Activated CD4-positive, alpha-beta T cell treated with anti-CD3 and anti-CD28 coated beads, Interleukin-2, amount 50 U/mL, for 16 hours (primary cell): Measurements from ENCODE around the gene GPR62.

Source experiments
- DNase-seq: peaks from one replicate; pipeline ENCODE4 v3.0.0-alpha.2; 2020

Gene GPR62

GRCh38 chr3:51994530-51994929 is 39.3 kb downstream of the GPR62 start:
- no peak for DNase-seq

- peak; percentile 96 for DNase-seq
Observed at GRCh38 chr3:51995346-51996163, 40.4 kb downstream of the GPR62 start, which contains the start of gene RPL29. Gene RPL29 (minus strand): TSS chr3:51995895. CDS start chr3:51995461, 434 bp downstream.

- DNase-seq, result no peak
Observed at GRCh38 chr3:51997172-51997571, 42.0 kb downstream of the GPR62 start.

DNA sequence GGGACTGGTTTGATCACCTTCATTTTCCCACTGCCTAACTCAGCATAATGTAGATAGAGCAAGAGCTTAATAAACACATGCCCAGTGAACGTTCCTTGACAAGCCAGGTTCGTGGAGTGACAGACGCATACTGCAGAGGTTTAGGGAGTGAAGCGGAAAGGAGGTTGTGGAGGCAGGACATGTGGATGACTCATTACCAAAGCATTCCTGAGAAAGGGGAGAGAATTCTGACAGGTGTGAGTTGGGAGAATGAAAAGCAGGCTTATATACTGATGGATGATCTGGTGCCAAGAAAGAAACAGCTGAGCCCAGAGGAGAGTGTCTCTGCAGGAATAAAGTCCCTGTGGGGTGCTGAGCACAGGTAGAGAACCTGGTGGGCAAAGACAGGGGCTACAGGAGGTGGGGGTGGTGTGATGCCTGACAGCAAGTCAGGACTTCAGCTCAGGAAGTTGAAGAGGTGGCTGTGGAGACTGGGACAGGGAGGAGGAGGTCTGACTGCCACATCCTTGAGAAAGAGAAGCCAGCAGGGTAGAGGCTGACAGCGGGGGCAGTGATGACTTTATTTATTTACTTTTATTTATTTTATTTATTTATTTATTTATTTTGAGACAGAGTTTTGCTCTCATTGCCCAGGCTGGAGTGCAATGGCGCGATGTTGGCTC is 42.9 kb downstream of the GPR62 start:
- DNase-seq, result no peak

GRCh38 chr3:51998774-51999173 is 43.6 kb downstream of the GPR62 start:
- DNase-seq, result no peak

- DNase-seq, result no peak
Observed at GRCh38 chr3:51999846-52000245, 44.7 kb downstream of the GPR62 start.

DNA sequence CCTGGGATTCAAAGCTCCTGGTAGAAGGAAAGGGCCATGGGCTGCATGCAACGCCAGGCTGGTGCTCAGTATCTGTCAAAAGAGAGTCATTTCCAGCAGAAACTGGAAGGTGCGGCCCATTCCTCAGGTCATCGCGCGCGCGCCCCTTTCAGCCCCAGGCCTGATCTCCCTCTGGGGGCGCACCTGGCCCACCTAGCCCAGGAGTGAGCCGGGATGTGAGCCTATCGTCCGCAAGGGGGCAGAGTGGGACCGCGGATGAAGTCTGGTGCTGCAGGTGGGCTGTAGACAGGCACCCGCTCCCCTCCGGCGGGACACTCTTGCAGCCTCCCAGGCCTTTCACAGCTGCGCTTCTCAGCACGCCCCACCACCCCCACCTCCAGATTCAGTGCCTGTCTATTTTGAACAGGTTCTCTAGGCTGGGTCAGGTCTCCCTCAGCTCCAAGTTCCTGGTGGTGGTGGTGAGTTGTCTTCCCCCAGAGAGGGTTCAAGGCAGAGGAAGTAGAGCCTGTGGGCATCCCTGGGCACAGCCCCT is 46.3 kb downstream of the GPR62 start:
- DNase-seq, result peak; percentile 80

DNA sequence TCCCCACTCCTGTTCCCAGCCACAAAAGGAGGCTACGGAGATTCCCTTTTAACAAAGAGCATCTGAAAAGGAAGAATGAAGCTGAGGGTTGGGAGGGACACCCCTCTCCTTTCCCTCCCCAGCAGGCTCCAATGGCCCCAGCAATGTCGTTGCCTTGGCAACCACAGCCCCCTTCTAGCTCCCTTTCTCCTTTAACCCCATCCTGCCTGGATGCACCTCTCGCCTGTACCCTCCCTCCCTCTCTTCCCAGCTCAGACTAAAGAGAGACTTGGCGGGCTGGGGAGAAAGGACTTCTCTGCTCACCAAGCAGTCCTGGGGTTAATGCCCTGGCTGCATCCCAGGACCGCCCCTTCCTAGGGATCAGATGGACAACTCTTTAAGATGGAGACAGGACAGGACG is 47.6 kb downstream of the GPR62 start:
- no peak for DNase-seq

DNA sequence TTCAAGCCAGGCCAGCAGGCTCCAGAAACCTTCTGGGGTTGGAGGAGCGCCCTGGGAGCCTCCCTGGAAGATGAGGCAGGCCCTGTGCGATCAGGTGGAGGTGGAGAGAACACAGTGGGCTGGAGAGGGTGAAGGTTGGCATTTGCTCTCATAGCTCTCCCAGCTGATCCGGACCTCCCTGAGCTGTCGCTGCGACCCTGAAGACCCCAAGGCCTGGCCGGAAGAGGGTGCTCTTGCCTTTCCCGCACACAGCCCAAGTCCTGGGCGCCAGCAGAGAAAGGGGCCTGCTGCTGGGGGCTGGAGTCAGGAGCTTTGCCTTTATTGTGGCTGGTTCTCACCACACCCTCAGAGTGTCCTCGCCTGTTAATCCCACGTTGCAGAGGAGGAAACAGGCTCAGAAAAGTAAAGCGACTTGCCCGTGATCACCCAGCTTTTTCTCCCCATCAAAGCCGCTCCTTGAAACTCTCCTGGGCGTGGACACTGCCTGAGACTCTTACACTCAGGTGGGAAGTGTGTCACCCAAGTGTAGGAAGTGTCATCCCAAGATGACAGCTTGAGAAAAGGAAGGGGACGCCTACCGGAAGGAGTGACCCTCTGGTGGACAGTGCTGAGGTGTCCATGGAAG is 49.1 kb downstream of the GPR62 start:
- no peak for DNase-seq

GRCh38 chr3:52004906-52005395 is 49.8 kb downstream of the GPR62 start:
- no peak for DNase-seq

- DNase-seq, result no peak
Observed at GRCh38 chr3:52005571-52005986, 50.4 kb downstream of the GPR62 start.

- no peak for DNase-seq
Observed at GRCh38 chr3:52006017-52006819, 51.0 kb downstream of the GPR62 start.

DNA sequence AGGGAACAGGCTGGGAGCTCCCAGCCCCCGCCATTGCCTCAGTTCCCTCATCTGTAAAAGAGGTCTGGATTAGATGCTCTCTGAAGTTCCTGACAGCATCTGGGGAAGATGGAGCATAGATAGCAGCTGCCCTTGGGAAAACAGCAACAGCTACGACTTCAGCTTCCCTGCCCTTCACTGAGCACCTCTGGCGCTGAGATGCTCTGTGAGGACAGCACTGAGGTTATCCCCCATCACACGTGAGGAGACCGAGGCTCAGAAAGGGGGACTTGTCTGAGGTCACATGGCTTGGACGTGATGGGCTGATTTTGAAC is 51.6 kb downstream of the GPR62 start:
- DNase-seq, result no peak
